Central memory CD8-positive, alpha-beta T cell (primary cell): ENCODE measurements around the gene OR2D3.
"Not testable (repeated sequence)": the region's sequence is repeated elsewhere in the genome, so short reads cannot be mapped to it uniquely, and the experiment has no call there.

Source experiments
- ATAC-seq: fragments of 150-1000 bp; cut with Tn5 transposase; replicated peaks from 2 replicates; pipeline ENCODE4 v1.10.0; 2022; ENCODE audit warnings: mild to moderate bottlenecking, moderate FRiP score, moderate number of reproducible peaks; ENCODE audit not compliant: poor library complexity, severe bottlenecking; ENCODE audit errors: extremely low read depth
- DNase-seq, 2 donors: peaks; one replicate each; pipeline ENCODE4 v3.0.0; 2021; ENCODE audit warnings: low spot score in 2 of 2
- H3K27ac Mint-ChIP-seq: one replicate; pipeline ENCODE4 v1.8.0; 2022; ENCODE audit warnings: low read depth, mild to moderate bottlenecking, moderate library complexity, mixed read lengths
- H3K27me3 Mint-ChIP-seq: one replicate; pipeline ENCODE4 v1.8.0; 2022; ENCODE audit warnings: mixed read lengths
- H3K36me3 Mint-ChIP-seq: one replicate; pipeline ENCODE4 v1.8.0; 2022; ENCODE audit warnings: mild to moderate bottlenecking, moderate library complexity, mixed read lengths; ENCODE audit not compliant: insufficient read depth
- H3K4me1 Mint-ChIP-seq: one replicate; pipeline ENCODE4 v1.8.0; 2022; ENCODE audit warnings: mixed read lengths
- H3K4me3 Mint-ChIP-seq: one replicate; pipeline ENCODE4 v1.8.0; 2022; ENCODE audit warnings: mild to moderate bottlenecking, moderate library complexity, mixed read lengths
- H3K9me3 Mint-ChIP-seq: one replicate; pipeline ENCODE4 v1.8.0; 2022; ENCODE audit warnings: mixed read lengths

OR2D3 gene

GRCh38 chr11:6920702-6921101 lies at the start of gene OR2D3:
Gene OR2D3, plus strand, starts transcription at chr11:6921002. Its CDS starts 0 bp downstream, at chr11:6921002.
- Mint-ChIP-seq H3K4me3 (no peak within 1 kb of the TSS), H3K27me3 (peaks cover 22% of the 10 kb centered on the region)

GRCh38 chr11:6871278-6871677 lies 49.5 kb upstream of the OR2D3 start:
- H3K27me3 Mint-ChIP-seq, result peaks cover 43% of the 10 kb centered on the region
- H3K4me1 Mint-ChIP-seq, result no peaks in the 10 kb centered on the region
- H3K36me3 Mint-ChIP-seq, result no peaks in the 10 kb centered on the region
- H3K4me3 Mint-ChIP-seq, result no peak overlapping the region
- no peak overlapping the region for H3K27ac Mint-ChIP-seq
- no peaks in the 10 kb centered on the region for H3K9me3 Mint-ChIP-seq
- ATAC-seq (no peak), DNase-seq (no peak)

More at GRCh38 chr11:6920702-6921101, at the start of gene OR2D3:
- no peak for ATAC-seq
- DNase-seq, result no peak
- Mint-ChIP-seq H3K9me3 (no peaks in the 10 kb centered on the region), H3K36me3 (no peaks in the 10 kb centered on the region), H3K27ac (no peak within 1 kb of the TSS), H3K4me1 (peaks cover under 1% of the 10 kb centered on the region)

- no peak overlapping the region for H3K4me3 Mint-ChIP-seq
- H3K27me3 Mint-ChIP-seq, result peaks cover 40% of the 10 kb centered on the region
- no peaks in the 10 kb centered on the region for H3K4me1 Mint-ChIP-seq
- H3K27ac Mint-ChIP-seq, result no peak overlapping the region
- no peaks in the 10 kb centered on the region for H3K9me3 Mint-ChIP-seq
- H3K36me3 Mint-ChIP-seq, result no peaks in the 10 kb centered on the region
- no peak for DNase-seq
- no peak for ATAC-seq
These were observed 45.0 kb upstream of the OR2D3 start for GRCh38 chr11:6875761-6876160.

- Mint-ChIP-seq H3K36me3 (no peaks in the 10 kb centered on the region), H3K27ac (no peak within 1 kb of the TSS)
- no peak for ATAC-seq
These were observed 44.5 kb upstream of the OR2D3 start, which contains the start of gene OR10A4 for GRCh38 chr11:6876325-6876724. Gene OR10A4, plus strand, starts transcription at chr11:6876625. Its CDS starts 23 bp downstream, at chr11:6876648.

GRCh38 chr11:6876914-6877313 lies 43.9 kb upstream of the OR2D3 start:
- Mint-ChIP-seq H3K36me3 (no peaks in the 10 kb centered on the region), H3K27me3 (peaks cover 30% of the 10 kb centered on the region), H3K4me1 (no peaks in the 10 kb centered on the region), H3K4me3 (no peak overlapping the region), H3K9me3 (no peaks in the 10 kb centered on the region), H3K27ac (no peak overlapping the region)
- DNase-seq (no peak), ATAC-seq (no peak)

More at GRCh38 chr11:6876325-6876724, 44.5 kb upstream of the OR2D3 start, which contains the start of gene OR10A4:
- Mint-ChIP-seq H3K27me3 (peaks cover 36% of the 10 kb centered on the region), H3K9me3 (no peaks in the 10 kb centered on the region), H3K4me1 (no peaks in the 10 kb centered on the region), H3K4me3 (no peak within 1 kb of the TSS)
- no peak for DNase-seq

- no peak overlapping the region for H3K27ac Mint-ChIP-seq
- no peaks in the 10 kb centered on the region for H3K36me3 Mint-ChIP-seq
- H3K4me1 Mint-ChIP-seq, result no peaks in the 10 kb centered on the region
- no peak for DNase-seq
- no peak for ATAC-seq
- no peaks in the 10 kb centered on the region for H3K9me3 Mint-ChIP-seq
- H3K27me3 Mint-ChIP-seq, result peaks cover 31% of the 10 kb centered on the region
- H3K4me3 Mint-ChIP-seq, result no peak overlapping the region
These were observed 38.1 kb upstream of the OR2D3 start for GRCh38 chr11:6882751-6883150.

- H3K4me1 Mint-ChIP-seq, H3K9me3 Mint-ChIP-seq, H3K4me3 Mint-ChIP-seq, H3K27ac Mint-ChIP-seq, ATAC-seq, DNase-seq, H3K36me3 Mint-ChIP-seq: not testable (repeated sequence)
- peaks cover 49% of the 10 kb centered on the region for H3K27me3 Mint-ChIP-seq
These were observed 33.1 kb upstream of the OR2D3 start for GRCh38 chr11:6887711-6888110.

- H3K9me3 Mint-ChIP-seq, result no peaks in the 10 kb centered on the region
- no peaks in the 10 kb centered on the region for H3K4me1 Mint-ChIP-seq
- no peaks in the 10 kb centered on the region for H3K36me3 Mint-ChIP-seq
- H3K27me3 Mint-ChIP-seq, result peaks cover 45% of the 10 kb centered on the region
- H3K27ac Mint-ChIP-seq, result no peak overlapping the region
- no peak overlapping the region for H3K4me3 Mint-ChIP-seq
- no peak for DNase-seq
- no peak for ATAC-seq
These were observed 32.0 kb upstream of the OR2D3 start for GRCh38 chr11:6888830-6889229.

GRCh38 chr11:6889835-6890234 lies 31.0 kb upstream of the OR2D3 start:
- no peaks in the 10 kb centered on the region for H3K36me3 Mint-ChIP-seq
- no peaks in the 10 kb centered on the region for H3K4me1 Mint-ChIP-seq

GRCh38 chr11:6892400-6892799 lies 28.4 kb upstream of the OR2D3 start, which contains the start of gene OR2D2:
Gene OR2D2, minus strand, starts transcription at chr11:6892500. Its CDS starts 0 bp downstream, at chr11:6892500.
- no peaks in the 10 kb centered on the region for H3K36me3 Mint-ChIP-seq
- no peaks in the 10 kb centered on the region for H3K4me1 Mint-ChIP-seq
- no peak within 1 kb of the TSS for H3K4me3 Mint-ChIP-seq
- no peak within 1 kb of the TSS for H3K27ac Mint-ChIP-seq
- H3K9me3 Mint-ChIP-seq, result no peaks in the 10 kb centered on the region
- DNase-seq, result no peak
- ATAC-seq, result no peak
- H3K27me3 Mint-ChIP-seq, result peaks cover 34% of the 10 kb centered on the region

More at GRCh38 chr11:6889835-6890234, 31.0 kb upstream of the OR2D3 start:
- Mint-ChIP-seq H3K27ac (no peak overlapping the region), H3K4me3 (no peak overlapping the region), H3K27me3 (peaks cover 35% of the 10 kb centered on the region), H3K9me3 (no peaks in the 10 kb centered on the region)
- ATAC-seq (no peak), DNase-seq (no peak)

GRCh38 chr11:6894097-6894496 lies 26.7 kb upstream of the OR2D3 start:
- Mint-ChIP-seq H3K27ac (no peak overlapping the region), H3K4me1 (no peaks in the 10 kb centered on the region), H3K4me3 (no peak overlapping the region), H3K9me3 (no peaks in the 10 kb centered on the region), H3K27me3 (peaks cover 46% of the 10 kb centered on the region), H3K36me3 (no peaks in the 10 kb centered on the region)
- ATAC-seq (no peak), DNase-seq (no peak)

GRCh38 chr11:6895010-6895409 lies 25.8 kb upstream of the OR2D3 start:
- Mint-ChIP-seq H3K27me3 (peaks cover 47% of the 10 kb centered on the region), H3K36me3 (no peaks in the 10 kb centered on the region), H3K4me1 (no peaks in the 10 kb centered on the region), H3K9me3 (no peaks in the 10 kb centered on the region), H3K4me3 (no peak overlapping the region), H3K27ac (no peak overlapping the region)
- DNase-seq (no peak), ATAC-seq (no peak)

- H3K27me3 Mint-ChIP-seq, result peaks cover 23% of the 10 kb centered on the region
These were observed 21.9 kb upstream of the OR2D3 start for GRCh38 chr11:6898911-6899310.

More at GRCh38 chr11:6898911-6899310, 21.9 kb upstream of the OR2D3 start:
- Mint-ChIP-seq H3K4me1 (no peaks in the 10 kb centered on the region), H3K27ac (no peak overlapping the region), H3K36me3 (no peaks in the 10 kb centered on the region), H3K9me3 (no peaks in the 10 kb centered on the region), H3K4me3 (no peak overlapping the region)
- DNase-seq, result no peak
- ATAC-seq, result no peak
